MM.1S (cell line): ENCODE measurements around the gene ZFYVE21.

Experiments used
- EZH2phosphoT487 ChIP-seq: fragments of 300-600 bp; sonication (generic); IDR thresholded peaks from 2 replicates; pipeline ENCODE4 v1.6.1; 2018; ENCODE audit warnings: antibody characterized with exemption, low read length
- TF ChIP-seq, protein P1 (sequence below): fragments of 300-600 bp; sonication (generic); IDR thresholded peaks from 2 replicates; pipeline ENCODE4 v1.5.1; 2016; ENCODE audit warnings: antibody characterized with exemption, low read length, mixed read lengths

DNA sequence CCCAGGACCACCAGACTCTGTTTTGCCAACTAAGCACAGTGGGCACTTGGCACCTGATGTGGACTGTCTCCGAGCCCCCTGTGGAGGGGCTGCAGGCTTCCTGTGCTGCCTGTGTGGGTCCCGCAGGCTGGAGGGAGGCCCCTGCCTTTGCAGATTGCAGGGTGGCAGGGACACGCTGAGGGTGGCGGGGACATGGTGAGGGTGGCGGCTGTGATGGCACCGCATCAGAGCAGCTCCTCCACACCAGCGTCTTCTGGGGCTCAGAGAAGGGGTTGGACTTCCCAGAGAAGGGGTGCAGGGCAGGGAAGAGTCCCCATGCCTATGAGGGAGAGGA is 8.1 kb downstream of the ZFYVE21 start:
- TF ChIP-seq, protein P1, sequence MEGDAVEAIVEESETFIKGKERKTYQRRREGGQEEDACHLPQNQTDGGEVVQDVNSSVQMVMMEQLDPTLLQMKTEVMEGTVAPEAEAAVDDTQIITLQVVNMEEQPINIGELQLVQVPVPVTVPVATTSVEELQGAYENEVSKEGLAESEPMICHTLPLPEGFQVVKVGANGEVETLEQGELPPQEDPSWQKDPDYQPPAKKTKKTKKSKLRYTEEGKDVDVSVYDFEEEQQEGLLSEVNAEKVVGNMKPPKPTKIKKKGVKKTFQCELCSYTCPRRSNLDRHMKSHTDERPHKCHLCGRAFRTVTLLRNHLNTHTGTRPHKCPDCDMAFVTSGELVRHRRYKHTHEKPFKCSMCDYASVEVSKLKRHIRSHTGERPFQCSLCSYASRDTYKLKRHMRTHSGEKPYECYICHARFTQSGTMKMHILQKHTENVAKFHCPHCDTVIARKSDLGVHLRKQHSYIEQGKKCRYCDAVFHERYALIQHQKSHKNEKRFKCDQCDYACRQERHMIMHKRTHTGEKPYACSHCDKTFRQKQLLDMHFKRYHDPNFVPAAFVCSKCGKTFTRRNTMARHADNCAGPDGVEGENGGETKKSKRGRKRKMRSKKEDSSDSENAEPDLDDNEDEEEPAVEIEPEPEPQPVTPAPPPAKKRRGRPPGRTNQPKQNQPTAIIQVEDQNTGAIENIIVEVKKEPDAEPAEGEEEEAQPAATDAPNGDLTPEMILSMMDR: no peak
- TF ChIP-seq EZH2phosphoT487: no peak
